ENCODE data around the gene CBFA2T2.

- TF ChIP-seq CTCF (IDR thresholded peaks at IDR 0.05) (no peak), POLR2A (IDR thresholded peaks at IDR 0.05) (no peak)
These were observed 132.0 kb downstream of the CBFA2T2 start for GRCh38 chr20:33621717-33622400.
